NCI-H1417 treated with DMSO at 0.1 percent for 48 hours (cell line): ENCODE measurements around the gene ABI3.

Experiments
- DNase-seq: peaks from one replicate; lab custom pipeline; 2025; lab: John Stamatoyannopoulos, UW

ABI3 gene

DNA sequence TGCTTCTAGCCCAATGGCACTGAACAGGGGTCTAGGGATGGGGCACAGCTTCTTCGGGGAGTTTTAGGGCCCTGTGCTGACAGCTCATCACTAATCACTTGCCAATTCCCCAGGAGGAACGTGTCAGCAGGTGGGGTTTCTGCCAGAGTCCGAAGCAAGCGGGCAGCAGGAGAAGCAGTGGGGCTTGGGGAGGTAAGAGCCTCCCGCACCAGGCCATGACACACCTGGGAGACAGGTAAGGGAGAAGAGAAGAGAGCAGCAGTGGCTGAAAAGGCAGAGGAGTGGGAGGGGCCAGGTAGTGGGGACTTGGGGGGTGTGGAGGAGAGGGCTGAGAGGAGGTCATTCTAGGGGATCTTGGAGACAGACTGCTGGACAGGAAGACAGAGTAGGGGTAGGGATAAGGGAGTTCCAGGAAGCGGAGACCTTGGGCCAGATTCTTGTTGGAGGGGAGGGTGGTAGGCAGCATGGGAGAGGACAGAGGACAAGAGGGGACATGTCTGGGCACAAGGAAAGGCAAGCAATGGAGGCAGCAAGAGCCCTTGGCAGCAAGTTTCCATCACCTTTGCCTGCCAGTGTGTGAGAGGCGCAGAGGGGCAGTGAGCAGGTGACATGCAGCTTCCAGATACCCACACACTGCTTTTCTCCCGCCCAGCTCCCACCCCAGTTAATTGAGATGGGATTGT lies 15.2 kb downstream of the ABI3 start:
- no peak for DNase-seq

GRCh38 chr17:49226771-49227435 lies 16.4 kb downstream of the ABI3 start:
- no peak for DNase-seq

DNA sequence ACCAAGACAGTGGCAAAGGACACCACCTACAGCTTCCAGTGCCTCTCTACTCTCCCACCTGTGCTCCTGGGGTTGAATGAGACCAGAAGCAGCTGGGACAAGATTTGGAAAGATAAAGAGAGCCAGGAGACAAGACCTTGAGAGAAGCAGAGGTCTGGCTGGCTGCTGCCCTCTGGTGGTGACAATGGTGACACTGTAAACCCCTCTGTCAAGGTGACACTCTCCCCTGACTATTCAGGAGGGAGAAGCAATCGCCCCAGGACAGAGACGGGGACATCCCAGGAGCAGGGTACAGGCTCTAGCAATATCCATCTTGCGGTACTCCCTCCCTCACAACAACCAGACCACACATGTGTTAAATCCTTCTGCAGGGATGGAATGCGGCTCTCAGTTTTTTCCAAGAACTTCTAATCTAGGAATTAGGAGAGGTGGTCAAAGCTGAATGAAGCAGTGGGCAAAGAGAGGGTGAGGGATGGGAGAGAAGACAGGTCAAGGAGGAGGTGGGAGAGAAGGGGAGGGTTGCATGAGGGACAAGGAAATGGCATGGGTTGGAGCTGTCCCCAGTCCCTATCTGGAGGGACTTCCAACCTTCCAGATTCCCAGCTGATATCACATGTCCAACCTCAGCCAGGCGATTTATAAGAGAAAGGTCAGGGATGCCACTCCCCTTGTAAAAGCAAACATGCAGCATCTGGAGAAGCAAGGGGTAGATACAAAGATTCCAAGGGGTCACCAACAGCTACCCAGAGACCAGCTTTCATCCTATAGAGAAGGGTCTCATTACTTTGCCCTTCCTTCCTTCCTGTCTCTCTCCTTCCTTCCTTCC lies 17.1 kb downstream of the ABI3 start:
- DNase-seq, result no peak

DNA sequence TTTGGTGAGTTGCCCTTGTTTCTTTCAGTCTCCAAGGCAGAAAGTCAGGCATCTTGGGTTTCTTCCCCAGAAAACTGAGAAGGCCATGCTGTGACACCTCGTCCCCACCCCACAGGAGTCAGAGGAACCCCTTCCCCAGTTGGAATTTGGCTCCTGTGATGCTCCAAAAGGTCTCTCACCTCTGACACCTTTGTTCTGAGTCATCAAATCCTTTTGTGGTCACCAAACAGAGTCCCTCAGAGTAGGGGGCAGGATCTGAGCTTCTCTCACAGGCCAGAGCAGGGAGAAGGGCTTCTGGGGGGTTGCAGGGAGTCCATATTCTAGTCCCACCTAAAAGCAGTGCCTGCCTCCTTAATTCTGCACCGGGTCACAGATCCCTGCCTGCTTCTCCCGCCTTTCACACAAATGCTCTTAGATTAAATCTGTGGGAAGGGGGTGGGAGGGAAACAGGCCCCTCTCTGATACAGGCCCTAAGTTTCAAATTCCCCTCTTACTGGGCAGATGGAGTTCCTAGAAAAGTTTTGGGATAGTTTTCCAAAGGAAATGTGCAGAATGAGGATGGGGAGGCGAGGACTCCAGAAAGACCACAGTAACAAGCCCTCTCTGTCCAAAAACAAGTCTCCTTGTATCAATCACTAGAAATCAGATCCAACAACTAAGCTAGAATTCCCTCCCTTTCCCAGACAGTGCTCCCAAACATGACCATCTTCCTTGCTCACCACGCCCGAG lies 18.7 kb downstream of the ABI3 start:
- no peak for DNase-seq

DNA sequence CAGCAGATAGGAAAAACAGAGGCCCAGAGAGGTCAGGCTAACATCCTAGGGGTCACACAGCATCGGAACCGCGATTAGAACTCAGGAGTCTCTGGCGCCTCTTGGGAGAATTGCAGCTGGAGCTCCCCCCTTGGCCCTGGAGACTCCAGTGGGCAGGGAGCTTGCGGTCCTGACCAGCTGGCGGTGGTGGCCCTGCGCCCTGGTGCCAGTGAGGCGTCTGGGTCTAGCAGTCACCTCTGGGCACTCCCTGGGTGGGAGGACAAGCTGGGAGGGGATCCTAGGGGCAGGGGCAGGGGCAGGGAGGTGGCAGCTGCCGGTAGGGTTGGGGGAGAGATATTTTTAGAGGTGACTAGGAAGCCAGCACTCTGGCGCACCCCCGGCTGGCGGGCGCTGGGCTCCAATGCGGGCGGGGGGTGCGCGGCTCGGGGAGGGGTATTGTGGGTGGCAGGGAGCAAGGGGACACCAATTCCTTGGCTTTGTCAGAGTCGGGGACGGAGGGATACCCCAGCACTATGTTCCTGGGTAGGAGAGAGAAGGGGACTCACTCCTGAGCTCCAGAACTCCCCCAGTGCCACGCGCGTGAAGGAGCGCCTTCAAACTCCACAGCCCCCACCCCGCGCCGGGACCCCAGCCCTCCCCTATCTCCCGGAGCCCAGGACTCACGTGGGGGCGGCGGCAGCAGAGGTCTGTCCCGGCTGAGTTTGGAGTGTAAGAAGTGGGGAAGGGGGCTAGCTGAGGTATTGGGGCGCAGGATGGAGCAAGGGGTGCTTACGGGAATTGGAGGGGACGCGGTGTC lies 19.5 kb downstream of the ABI3 start:
- no peak for DNase-seq

- no peak for DNase-seq
Measured at GRCh38 chr17:49230636-49231562, 20.4 kb downstream of the ABI3 start, which contains the start of gene PHOSPHO1. Gene PHOSPHO1 (minus strand): TSS chr17:49230787. CDS start chr17:49226691, 4,096 bp downstream.

DNA sequence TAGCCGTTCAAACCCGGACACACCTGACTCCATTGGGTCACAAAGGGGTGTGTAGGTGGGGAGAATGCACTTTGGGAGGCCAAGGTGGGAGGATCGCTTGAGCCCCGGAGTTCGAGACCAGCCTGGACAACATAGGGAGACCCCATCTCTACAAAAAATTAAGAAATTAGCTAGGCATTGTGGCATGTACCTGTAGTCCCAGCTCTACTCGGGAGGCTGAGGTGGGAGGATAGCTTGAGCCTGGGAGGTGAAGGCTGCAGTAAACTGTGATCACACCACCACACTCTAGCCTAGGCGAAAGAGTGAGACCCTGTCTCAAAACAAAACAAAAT lies 21.0 kb downstream of the ABI3 start:
- no peak for DNase-seq

DNA sequence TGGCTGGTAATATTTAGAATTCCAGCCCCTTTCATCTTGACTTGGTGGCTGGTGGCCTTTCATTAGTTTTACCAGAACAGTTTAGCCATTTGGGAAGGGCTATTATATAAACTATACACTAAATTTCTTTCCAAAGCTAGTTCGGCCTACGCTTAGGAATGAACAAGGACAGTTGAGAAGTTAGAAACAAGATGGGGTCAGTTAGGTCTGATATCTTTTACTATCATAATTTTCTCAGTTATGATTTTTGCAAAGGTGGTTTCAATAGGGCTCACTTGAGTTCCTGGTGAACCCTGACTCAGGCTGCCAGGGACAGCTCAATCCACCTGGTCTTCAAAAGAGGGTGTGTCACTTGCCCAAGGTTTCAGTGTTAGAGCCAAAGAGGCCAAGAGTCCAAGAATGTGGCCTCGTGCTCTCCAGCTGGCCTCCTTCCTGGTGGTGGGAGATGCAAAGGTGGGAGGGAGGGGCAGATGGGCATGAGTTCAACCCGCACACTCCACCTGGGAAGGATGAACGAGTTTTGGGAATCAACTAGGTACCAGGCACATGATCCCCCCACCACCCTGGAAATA lies 24.1 kb downstream of the ABI3 start:
- no peak for DNase-seq

DNA sequence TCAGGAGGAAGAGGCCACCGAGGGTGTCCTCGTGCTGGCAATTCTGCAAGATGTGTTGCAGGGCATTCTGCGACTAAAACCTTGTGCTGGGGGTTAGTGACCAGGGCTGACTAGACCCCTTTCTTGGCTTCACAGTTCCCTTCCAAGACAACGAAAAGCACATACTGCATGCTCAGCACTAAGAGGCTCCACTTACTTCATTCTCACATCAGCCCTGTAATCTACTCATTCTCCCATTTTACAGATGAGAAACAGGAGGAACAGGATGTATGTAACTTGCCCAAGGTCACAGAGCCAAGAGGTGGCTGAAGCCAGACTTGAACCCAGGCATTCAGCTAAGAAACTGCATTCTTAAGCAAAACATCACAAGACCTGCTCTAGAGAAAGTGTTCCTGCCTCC lies 25.4 kb downstream of the ABI3 start:
- no peak for DNase-seq

DNA sequence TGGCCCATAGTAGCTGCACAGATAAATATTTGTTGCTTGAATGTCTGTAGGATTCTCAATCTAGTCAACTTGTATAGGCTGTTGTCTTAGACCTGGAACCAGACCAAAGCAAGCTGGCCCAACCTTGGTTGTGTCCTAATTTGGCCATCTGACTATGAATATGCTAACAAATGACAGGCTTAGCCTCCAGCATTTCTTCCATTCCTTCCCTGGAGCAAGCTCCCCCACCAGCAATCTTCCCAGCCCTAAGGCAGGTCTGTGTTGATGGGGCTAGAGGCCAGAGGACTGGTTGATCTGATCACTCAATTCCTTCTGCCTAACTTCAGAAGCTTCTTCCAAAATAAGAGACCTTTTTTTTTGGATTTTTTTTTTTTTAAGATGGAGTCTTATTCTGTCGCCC lies 29.5 kb downstream of the ABI3 start:
- DNase-seq, result no peak

- DNase-seq, result no peak
Measured at GRCh38 chr17:49240619-49241018, 30.1 kb downstream of the ABI3 start.

DNA sequence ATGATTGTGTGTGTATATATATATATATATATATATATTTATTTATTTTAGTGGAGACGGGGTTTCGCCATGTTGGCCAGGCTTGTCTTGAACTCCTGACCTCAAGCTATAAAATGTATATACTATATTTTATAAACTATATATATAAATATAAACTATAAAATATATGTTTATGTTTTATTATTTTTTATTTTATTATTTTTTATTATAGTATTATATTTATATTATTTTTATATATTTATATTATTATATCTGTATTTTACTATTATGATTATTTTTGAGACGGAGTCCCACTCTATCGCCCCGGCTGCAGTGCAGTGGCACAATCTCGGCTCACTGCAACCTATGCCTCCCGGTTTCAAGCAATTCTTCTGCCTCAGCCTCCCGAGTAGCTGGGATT lies 30.5 kb downstream of the ABI3 start:
- DNase-seq, result no peak

GRCh38 chr17:49241692-49242397 lies 31.3 kb downstream of the ABI3 start:
- no peak for DNase-seq

- DNase-seq, result no peak
Measured at GRCh38 chr17:49242813-49243212, 32.3 kb downstream of the ABI3 start.

GRCh38 chr17:49244839-49245238 lies 34.3 kb downstream of the ABI3 start:
- DNase-seq, result no peak

- DNase-seq, result no peak
Measured at GRCh38 chr17:49247944-49248343, 37.4 kb downstream of the ABI3 start.

- no peak for DNase-seq
Measured at GRCh38 chr17:49249292-49249794, 38.8 kb downstream of the ABI3 start.

GRCh38 chr17:49249890-49250522 lies 39.5 kb downstream of the ABI3 start:
- DNase-seq, result no peak
